Gastroesophageal sphincter (tissue), 3 donors: ENCODE results near the gene AKAP10.

Experiments
- POLR2A ChIP-seq, 2 donors: fragments of 450-650 bp; IDR thresholded peaks; one replicate each; pipeline ENCODE4 v1.6.1; 2017; ENCODE audit warnings: antibody characterized with exemption in 2 of 2, mild to moderate bottlenecking in 2 of 2, moderate library complexity in 1 of 2
- TF ChIP-seq, protein P1 (sequence below), 4 experiments: fragments of 200-600 bp in 2 of 4; fragments of 450-650 bp in 2 of 4; sonication (generic) in 1 of 4; IDR thresholded peaks; one replicate each; pipeline ENCODE4 v1.5.1; 2017 to 2019; ENCODE audit warnings: antibody characterized with exemption in 4 of 4, mild to moderate bottlenecking in 2 of 4, moderate library complexity in 2 of 4

DNA sequence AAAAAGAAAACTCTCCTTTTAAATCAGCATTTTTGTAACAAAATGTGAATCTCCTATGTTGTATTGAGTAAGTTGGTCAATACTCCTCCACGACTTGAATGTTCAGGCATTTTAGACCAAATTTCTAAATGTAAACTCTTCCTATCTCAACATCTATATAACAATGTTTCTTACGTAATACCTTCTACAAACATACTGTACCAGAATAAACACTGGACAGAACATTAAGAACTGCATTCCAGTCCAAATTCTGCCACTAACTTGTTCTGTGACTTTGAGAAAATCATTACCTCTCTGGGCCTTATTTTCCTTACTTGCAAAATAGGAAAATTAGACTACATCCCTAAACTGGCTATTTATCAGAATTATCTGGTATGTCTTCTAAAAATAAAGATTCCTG is 40.1 kb downstream of the AKAP10 start:
- TF ChIP-seq, protein P1, sequence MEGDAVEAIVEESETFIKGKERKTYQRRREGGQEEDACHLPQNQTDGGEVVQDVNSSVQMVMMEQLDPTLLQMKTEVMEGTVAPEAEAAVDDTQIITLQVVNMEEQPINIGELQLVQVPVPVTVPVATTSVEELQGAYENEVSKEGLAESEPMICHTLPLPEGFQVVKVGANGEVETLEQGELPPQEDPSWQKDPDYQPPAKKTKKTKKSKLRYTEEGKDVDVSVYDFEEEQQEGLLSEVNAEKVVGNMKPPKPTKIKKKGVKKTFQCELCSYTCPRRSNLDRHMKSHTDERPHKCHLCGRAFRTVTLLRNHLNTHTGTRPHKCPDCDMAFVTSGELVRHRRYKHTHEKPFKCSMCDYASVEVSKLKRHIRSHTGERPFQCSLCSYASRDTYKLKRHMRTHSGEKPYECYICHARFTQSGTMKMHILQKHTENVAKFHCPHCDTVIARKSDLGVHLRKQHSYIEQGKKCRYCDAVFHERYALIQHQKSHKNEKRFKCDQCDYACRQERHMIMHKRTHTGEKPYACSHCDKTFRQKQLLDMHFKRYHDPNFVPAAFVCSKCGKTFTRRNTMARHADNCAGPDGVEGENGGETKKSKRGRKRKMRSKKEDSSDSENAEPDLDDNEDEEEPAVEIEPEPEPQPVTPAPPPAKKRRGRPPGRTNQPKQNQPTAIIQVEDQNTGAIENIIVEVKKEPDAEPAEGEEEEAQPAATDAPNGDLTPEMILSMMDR (IDR thresholded peaks at IDR 0.05) = no peak
- no peak for TF ChIP-seq POLR2A (IDR thresholded peaks at IDR 0.05)
